ENCODE results near the gene KCNJ5.

DNA sequence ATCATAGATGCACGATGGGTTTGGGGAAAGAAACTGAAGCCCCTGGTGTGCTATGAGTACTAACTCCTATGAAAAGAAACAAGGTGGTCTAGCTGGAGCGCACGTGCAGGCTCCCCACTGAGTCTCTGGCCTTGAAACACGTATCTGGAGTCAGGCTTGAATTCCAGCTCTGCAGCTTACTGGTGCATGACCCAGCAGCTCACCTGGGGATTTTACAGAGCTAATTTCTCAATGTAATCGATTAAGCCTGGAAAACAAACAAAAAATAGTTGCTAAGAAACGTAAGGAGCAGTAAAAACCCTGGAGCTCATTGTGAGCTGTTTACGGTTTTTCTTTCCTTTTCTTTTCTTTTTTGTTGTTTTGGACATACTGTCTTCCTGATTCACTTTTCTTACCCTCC is 36.3 kb upstream of the KCNJ5 start:
- TF ChIP-seq POLR2A (IDR thresholded peaks at IDR 0.05): no peak
- TF ChIP-seq, protein P1, sequence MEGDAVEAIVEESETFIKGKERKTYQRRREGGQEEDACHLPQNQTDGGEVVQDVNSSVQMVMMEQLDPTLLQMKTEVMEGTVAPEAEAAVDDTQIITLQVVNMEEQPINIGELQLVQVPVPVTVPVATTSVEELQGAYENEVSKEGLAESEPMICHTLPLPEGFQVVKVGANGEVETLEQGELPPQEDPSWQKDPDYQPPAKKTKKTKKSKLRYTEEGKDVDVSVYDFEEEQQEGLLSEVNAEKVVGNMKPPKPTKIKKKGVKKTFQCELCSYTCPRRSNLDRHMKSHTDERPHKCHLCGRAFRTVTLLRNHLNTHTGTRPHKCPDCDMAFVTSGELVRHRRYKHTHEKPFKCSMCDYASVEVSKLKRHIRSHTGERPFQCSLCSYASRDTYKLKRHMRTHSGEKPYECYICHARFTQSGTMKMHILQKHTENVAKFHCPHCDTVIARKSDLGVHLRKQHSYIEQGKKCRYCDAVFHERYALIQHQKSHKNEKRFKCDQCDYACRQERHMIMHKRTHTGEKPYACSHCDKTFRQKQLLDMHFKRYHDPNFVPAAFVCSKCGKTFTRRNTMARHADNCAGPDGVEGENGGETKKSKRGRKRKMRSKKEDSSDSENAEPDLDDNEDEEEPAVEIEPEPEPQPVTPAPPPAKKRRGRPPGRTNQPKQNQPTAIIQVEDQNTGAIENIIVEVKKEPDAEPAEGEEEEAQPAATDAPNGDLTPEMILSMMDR (IDR thresholded peaks at IDR 0.05): no peak

Data from uterus (tissue), 2 donors.